GM18519 (cell line): ENCODE measurements around the gene PDE7B.

ENCODE experiments used
- ATAC-seq: cut with Tn5 transposase; IDR thresholded peaks from one replicate; pipeline ENCODE4 v1.9.1; 2021; ENCODE audit warnings: mild to moderate bottlenecking, moderate library complexity; ENCODE audit not compliant: unreplicated experiment, low FRiP score

PDE7B gene

DNA sequence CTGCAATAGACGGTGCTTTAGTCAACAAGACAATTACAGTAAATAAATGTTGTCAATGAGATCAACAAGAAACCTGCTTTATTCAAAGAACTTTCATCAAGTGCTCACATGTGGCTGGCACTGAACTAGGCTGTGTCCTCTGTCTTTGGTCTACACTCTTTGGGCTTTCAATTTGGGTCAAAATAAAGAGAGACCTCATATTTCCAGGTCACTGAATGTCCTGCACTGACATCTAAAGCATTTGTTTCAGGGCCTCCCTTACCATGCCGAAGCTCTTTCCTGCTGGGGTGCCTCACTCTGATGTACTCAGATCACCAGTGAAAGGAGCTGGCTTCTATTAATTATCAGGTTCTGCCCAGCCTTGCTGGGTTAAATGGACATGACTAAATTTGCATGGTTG is 32.0 kb downstream of the PDE7B start:
- no peak for ATAC-seq

- ATAC-seq, result no peak
Measured at GRCh38 chr6:135884136-135884535, 32.6 kb downstream of the PDE7B start.

DNA sequence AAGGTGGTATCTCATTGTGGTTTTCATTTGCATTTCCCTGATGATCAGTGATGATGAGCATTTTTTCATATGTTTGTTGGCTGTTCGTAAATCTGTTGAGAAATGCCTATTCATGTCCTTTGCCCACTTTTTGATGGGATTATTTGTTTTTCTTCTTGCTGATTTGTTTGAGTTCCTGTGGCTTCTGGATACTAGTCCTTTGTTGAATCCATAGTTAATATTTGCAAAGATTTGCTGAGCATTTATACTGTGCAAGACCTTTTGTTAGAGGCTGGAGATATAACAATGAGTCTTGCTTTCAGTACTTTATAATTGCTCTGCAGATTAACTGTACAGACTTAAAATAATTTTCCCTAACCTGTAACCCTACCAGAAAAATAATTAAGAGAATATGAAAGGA is 35.6 kb downstream of the PDE7B start:
- no peak for ATAC-seq

- ATAC-seq, result no peak
Measured at GRCh38 chr6:135888818-135889217, 37.3 kb downstream of the PDE7B start.

GRCh38 chr6:135890876-135891275 is 39.4 kb downstream of the PDE7B start:
- no peak for ATAC-seq

DNA sequence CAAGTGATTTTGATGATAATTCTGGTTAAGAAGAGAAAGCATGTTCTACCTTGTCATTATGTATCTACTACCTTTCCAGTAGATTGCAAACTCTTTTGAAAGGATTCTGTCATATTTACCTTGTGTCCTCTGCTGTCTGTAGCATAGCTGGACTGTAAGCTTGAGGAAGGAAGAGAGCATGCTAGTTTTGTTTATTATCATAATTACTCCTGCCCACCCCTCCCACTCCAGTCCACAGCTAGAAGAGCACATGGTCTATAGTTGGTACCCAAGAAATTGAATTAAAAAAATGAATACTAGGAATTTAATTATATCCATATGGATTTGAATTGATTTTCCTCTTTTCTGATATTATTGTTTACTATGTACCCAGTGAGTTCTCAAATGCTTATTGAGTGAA is 40.2 kb downstream of the PDE7B start:
- ATAC-seq, result no peak

DNA sequence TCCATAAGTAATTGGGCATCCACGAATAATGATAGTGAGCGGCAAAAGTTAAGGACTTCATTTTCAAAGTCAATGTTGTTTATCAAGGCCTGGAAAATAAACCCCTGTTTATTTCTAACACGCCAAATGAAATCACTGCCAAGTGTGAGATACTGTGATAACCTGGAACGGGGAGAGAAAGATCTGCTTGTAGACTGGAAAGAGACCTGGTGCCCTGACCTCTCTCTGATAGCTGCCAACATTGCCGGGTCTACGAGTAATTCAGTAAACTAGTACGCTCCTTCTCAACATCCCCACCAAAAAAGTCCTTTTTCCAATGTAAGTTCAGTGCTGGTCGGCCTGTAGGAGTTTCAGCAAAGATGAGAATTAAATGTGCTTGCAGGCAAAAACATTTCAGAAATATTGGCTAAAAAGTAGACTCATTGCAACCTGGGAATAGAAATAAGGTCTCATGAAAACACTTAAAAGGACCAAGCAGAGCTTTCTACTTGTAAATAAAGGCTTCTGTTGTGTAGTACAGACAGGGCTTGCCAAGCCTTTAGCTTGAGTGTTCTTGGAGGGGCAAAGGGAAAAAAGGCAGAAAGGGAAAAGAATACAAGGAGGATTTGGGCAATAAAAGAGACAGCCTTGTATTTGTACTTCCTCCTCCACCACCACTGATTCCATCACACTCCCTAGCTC is 43.9 kb downstream of the PDE7B start:
- ATAC-seq, result no peak

GRCh38 chr6:135897087-135897486 is 45.6 kb downstream of the PDE7B start:
- no peak for ATAC-seq

- ATAC-seq, result no peak
Measured at GRCh38 chr6:135901774-135902524, 50.4 kb downstream of the PDE7B start.

DNA sequence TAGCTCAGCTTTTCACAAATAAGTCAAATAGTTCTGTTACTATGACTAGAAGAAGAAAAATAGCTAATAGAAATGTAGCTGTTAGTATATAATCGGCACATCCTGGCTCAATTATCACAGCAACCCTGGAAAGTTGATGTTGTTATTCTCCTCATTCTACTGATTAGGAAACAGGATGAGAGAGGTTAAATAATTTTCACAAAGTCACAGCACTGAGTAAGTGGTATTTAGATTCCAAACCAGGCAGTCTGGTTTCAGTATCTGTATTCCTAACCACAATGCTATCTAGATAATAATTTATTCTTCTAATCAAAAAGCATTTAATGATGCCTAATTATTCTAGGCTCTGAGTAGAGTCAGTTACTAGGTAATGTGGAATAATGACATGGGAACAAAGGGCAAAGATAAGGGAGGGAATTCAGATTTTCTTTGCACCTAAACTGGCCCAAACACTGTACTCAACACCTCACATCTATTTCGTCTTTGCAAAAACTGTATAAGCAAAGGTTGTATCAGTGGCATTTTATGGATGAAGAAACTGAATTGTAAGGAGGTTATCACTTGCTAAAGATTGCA is 51.3 kb downstream of the PDE7B start:
- ATAC-seq, result no peak

DNA sequence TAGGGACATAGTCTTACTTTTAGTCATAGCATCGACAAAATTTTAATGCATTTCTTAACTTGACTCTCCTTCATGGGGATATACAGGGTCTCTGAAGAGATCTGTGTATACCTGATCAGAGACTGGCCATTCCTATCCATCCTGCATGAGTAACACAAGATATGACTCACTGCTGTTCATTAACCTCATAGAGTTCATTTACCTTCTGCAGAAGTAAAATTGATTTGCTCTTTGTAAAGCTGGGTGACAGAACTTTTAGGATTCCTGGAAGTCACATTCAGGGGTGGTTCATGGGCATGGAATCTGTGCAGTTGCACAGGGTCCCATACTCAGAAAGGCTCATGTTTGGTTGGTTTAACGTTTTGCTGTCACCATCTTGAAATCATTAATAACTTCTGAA is 53.2 kb downstream of the PDE7B start:
- ATAC-seq, result no peak

DNA sequence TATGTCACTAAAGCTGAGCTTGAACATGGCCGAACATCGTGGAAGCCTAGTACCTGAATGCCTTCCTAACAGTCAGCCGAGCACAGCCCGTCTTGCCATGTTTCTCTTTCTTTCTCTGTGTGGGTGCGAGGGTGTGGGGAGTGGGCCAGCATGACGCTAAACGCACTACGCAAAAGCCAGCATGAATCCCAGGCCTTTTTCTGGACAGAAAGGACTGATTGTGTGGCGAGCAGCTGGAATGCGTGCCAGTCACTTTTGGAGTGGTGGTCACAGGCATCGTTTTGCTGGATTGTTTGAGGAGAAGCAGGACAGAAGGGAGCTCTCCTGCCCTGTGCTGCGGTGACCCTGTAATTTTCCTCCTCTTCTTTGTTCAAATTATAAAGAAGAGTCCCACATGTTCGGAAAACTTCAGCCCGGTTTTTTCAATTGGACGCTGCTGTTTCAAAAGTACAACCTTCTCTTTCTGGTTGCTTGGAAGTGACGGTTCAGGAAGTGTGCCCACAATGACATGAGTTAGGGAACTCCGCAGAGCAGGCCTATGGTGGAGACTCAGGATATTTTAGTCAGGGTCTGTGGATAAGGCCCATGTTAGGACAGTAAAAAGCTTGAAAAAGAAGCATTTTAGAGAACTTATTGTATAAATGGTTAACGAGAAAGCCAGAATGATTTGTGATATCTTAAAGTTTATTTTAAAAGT is 54.3 kb downstream of the PDE7B start:
- no peak for ATAC-seq

GRCh38 chr6:135906542-135906941 is 55.0 kb downstream of the PDE7B start:
- ATAC-seq, result no peak

DNA sequence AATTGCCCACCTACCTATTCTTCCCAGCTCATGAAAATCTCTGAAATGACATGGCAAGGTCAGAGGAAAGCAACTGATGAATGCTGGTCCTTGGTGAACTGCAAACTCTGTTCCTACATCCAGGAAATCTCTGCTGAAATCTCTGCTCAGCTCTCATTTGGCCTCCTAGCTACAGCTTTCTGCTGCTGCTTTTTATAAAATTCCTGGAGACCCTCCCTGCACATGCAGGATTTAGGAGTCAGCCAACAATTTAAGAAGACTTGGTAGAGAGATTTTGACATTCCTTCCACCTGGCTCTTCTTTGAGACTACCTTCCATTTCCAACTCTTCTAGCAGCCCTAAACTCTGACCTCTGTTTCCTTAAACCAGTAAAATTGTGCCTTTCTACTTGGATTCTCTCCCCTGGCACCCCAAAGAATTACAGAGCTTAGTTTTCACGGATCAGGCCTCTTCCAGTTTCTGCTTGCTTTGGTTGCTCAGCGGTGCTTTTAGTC is 55.5 kb downstream of the PDE7B start:
- no peak for ATAC-seq

DNA sequence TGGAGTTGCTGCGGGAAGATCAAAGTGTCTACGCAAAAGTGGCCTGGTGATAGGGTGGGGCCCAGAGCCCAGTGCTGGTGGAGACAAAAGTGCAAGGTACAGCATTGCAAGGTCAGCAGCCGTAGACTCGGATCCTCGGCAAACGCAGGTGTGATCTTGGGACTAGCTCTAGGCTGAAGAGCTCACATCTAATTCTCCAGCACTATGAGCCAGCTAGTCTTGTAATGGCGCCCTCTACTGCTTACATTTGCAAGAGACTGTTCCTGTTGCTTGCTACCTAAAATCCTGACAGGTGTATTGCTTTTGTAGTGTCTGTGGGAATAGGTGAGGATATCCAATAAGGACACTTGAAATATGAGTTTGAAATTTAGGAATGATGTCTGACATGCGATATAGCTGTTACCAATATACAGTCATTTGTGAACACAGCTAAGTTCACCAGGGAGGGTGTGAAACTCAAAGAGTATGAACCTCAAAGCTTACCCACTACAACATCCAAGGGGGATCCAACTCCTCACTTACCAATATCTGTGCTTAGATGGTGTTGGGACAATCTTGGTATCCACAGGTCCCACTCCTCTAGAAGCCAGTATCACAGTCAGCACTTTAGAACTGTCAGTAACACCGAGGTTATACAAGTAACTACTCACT is 58.4 kb downstream of the PDE7B start:
- ATAC-seq, result peak; percentile 57

GRCh38 chr6:135910790-135911618 is 59.5 kb downstream of the PDE7B start:
- ATAC-seq, result no peak

DNA sequence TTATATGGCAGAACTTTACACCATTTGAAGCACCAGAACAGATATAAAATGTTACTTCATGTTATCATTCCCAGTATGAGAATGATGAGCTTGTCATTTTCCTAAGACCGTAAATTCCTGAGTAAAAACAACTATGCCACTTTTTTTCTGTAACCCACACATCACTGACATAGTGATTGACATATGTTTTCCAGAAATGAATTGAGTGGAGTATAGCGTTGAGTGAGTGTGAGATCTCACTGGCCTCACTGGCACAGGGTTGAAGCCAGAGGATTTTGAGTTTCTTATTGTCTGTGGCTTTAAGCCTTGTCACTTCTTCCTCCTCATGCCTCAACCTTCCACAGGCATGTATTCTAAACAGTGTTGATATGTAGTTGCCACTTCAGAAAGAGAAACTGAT is 62.3 kb downstream of the PDE7B start:
- ATAC-seq, result no peak

DNA sequence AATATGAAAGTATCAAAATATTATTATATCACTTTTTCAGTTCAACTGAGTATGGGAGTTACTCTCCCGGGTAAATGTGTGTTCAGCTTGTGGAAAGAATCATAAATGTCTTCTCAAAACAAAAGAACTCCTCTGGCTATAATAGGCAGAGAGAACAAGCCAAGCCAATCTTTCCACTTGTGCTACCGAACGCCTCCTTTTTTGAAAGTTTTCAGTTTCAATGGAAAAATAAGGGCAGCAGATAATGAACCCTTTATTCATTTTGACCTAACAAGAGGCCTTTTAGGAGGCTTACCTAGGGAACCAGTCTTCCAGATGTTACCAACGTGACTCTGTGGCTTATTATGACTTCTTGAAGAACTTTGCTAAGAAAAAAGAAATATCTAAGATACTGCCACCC is 67.5 kb downstream of the PDE7B start:
- no peak for ATAC-seq

DNA sequence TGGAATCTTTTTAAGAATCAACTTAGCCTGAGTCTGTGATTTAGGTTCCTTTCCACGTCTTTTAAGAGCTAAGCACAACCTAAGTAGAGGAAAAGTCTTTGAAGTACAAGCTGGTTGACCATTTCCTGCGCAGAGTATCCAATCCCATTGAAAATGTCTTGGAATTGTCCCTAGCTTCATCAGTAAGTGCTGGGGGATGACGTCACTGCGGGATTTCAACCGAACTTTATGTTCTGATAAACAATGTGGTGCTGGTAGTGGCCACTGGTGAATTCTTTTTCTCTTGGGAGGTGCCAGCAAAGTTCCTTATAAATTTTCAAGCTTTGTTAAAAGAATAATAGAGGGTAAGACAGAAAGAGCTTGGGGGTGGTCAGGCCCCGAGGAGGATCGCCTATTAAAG is 69.2 kb downstream of the PDE7B start:
- ATAC-seq, result no peak

- no peak for ATAC-seq
Measured at GRCh38 chr6:135921188-135921587, 69.7 kb downstream of the PDE7B start.
